ENCODE data around the gene SCIN.

- TF ChIP-seq, protein P1, sequence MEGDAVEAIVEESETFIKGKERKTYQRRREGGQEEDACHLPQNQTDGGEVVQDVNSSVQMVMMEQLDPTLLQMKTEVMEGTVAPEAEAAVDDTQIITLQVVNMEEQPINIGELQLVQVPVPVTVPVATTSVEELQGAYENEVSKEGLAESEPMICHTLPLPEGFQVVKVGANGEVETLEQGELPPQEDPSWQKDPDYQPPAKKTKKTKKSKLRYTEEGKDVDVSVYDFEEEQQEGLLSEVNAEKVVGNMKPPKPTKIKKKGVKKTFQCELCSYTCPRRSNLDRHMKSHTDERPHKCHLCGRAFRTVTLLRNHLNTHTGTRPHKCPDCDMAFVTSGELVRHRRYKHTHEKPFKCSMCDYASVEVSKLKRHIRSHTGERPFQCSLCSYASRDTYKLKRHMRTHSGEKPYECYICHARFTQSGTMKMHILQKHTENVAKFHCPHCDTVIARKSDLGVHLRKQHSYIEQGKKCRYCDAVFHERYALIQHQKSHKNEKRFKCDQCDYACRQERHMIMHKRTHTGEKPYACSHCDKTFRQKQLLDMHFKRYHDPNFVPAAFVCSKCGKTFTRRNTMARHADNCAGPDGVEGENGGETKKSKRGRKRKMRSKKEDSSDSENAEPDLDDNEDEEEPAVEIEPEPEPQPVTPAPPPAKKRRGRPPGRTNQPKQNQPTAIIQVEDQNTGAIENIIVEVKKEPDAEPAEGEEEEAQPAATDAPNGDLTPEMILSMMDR (IDR thresholded peaks at IDR 0.05), result no peak
- TF ChIP-seq POLR2AphosphoS5 (IDR thresholded peaks at IDR 0.05; ENCODE audit: low read depth, low read length), result no peak
- TF ChIP-seq, protein P2, sequence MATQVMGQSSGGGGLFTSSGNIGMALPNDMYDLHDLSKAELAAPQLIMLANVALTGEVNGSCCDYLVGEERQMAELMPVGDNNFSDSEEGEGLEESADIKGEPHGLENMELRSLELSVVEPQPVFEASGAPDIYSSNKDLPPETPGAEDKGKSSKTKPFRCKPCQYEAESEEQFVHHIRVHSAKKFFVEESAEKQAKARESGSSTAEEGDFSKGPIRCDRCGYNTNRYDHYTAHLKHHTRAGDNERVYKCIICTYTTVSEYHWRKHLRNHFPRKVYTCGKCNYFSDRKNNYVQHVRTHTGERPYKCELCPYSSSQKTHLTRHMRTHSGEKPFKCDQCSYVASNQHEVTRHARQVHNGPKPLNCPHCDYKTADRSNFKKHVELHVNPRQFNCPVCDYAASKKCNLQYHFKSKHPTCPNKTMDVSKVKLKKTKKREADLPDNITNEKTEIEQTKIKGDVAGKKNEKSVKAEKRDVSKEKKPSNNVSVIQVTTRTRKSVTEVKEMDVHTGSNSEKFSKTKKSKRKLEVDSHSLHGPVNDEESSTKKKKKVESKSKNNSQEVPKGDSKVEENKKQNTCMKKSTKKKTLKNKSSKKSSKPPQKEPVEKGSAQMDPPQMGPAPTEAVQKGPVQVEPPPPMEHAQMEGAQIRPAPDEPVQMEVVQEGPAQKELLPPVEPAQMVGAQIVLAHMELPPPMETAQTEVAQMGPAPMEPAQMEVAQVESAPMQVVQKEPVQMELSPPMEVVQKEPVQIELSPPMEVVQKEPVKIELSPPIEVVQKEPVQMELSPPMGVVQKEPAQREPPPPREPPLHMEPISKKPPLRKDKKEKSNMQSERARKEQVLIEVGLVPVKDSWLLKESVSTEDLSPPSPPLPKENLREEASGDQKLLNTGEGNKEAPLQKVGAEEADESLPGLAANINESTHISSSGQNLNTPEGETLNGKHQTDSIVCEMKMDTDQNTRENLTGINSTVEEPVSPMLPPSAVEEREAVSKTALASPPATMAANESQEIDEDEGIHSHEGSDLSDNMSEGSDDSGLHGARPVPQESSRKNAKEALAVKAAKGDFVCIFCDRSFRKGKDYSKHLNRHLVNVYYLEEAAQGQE (IDR thresholded peaks at IDR 0.05; ENCODE audit: insufficient read depth in 1 of 2, low read depth in 2 of 2, low read length in 1 of 2), result no peak
- no peak for TF ChIP-seq SIN3A (IDR thresholded peaks at IDR 0.05; ENCODE audit: borderline replicate concordance, insufficient read depth, low read depth, low read length)
These were observed 17.6 kb upstream of the SCIN start for GRCh38 chr7:12552876-12553275.

Data from Panc1 (cell line).